ENCODE data around the gene NFKBIA. TPM values are rescaled to one million over a fixed set of nuclear protein-coding genes. Genes with fewer than 3 reads are reported as not detected.
A peak's percentile ranks its signal among the peaks of the same experiment; 100 is the strongest.
"Not testable (repeated sequence)": the region's sequence is repeated elsewhere in the genome, so short reads cannot be mapped to it uniquely, and the experiment has no call there.

NFKBIA gene, protein sequence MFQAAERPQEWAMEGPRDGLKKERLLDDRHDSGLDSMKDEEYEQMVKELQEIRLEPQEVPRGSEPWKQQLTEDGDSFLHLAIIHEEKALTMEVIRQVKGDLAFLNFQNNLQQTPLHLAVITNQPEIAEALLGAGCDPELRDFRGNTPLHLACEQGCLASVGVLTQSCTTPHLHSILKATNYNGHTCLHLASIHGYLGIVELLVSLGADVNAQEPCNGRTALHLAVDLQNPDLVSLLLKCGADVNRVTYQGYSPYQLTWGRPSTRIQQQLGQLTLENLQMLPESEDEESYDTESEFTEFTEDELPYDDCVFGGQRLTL
- total RNA-seq = 10 to 100 TPM; 56.1 to 56.8 TPM

DNA sequence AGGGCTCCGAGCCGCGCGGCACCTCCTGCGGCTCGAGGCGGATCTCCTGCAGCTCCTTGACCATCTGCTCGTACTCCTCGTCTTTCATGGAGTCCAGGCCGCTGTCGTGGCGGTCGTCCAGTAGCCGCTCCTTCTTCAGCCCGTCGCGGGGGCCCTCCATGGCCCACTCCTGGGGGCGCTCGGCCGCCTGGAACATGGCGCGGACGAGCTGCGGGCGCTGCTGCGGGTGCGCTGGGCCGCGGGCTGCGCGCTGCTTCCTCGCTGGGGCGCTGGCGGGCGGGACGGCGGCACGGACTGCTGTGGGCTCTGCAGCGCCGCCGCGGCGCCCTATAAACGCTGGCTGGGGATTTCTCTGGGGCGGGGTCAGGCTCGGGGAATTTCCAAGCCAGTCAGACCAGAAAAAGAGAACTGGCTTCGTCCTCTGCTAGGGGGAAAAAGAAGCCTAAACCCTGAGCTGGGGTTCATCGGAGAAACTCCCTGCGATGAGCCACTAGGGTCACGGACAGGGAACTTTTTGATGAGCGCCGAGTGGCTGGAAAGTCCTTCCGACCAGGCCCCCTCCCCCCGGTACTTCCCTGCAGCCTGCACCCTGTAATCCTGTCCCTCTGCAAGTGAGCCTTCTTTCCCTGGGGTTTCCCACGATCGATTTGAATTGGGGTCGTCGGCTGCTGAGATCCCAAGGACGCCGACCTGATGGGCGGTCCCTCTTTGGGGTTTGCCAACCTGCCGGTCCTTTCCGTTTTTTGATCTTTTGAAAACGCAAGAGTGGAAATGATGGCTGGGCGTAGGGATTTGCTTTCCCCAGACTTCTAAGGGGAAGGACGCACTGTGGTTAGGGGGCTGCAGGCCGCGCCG, at the start of gene NFKBIA:
TSS of gene NFKBIA (minus strand) at position 301 of the 855 bp plus-strand sequence. CDS start at position 196, 105 bp downstream.
- peak within 1 kb of the TSS; percentile 97 for H3K27ac Mint-ChIP-seq
- CTCF ChIA-PET = interaction anchor here (0.9 to 6.6 kb wide), 32 partner anchors 10 to 361 kb away, joined by 3 to 112 read pairs (median 6); partner anchors contain the start of genes PPP2R3C, PRORP and PSMA6
- H3K9me3 Mint-ChIP-seq (ENCODE audit: insufficient read depth) = no peaks in the 10 kb centered on the region
- H3K27me3 Mint-ChIP-seq (ENCODE audit: low read depth) = no peaks in the 10 kb centered on the region
- POLR2A ChIA-PET = interaction anchor here (0.6 to 5.9 kb wide), 60 partner anchors 9 to 808 kb away, joined by 3 to 113 read pairs (median 6); partner anchors contain the start of genes BAZ1A, BRMS1L, FAM177A1 and PPP2R3C
- peak within 1 kb of the TSS; percentile 93 for H3K4me3 Mint-ChIP-seq
- H3K4me1 Mint-ChIP-seq (ENCODE audit: low read depth) = peaks cover 52% of the 10 kb centered on the region
- H3K36me3 Mint-ChIP-seq (ENCODE audit: low read depth) = peaks cover 42% of the 10 kb centered on the region
- ATAC-seq (peak; percentile 72), DNase-seq (peak; percentile 90)

DNA sequence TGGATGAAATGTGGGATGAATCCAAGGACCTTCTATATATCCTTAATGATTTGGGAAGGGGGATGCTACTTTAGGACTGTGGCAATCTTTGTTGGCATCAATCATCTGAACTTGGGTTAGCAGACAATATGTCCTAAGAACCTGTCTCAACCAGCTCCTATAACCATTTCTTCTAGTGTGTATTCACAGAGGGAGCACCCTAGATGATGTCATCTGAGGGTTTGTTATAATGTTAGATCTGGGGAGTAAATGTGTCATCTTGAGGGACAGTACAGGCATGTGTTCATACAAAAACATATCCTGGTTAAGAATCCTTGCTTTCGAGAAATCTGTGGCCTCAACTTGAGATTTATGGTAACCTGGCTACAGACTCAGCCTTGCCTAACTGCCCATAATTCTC, 41.9 kb upstream of the NFKBIA start:
- Mint-ChIP-seq H3K4me3 (no peak overlapping the region), H3K27ac (no peak overlapping the region), H3K4me1 (ENCODE audit: low read depth) (no peaks in the 10 kb centered on the region), H3K36me3 (ENCODE audit: low read depth) (no peaks in the 10 kb centered on the region), H3K27me3 (ENCODE audit: low read depth) (no peaks in the 10 kb centered on the region), H3K9me3 (ENCODE audit: insufficient read depth) (no peaks in the 10 kb centered on the region)
- ATAC-seq = no peak
- ChIA-PET POLR2A (no interaction called here), CTCF (no interaction called here)
- DNase-seq = no peak

DNA sequence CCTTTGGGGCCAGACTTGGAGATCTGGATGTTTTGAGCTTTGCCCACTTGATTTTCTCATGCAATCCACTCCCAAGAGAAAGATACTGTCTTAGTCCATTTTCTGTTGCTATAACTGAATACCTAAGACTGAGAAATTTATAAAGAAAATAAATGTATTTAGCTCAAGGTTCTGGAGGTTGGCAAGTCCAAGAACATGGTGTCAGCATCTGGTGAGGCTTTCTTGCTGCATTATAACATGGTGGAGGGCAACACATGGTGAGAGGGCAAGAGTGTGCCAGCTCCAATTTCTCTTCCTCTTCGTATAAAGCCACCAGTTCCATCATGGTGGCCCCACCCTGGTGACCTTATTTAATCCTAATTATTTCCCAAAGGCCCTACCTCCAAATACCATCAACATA, 39.6 kb upstream of the NFKBIA start:
- Mint-ChIP-seq H3K9me3 (ENCODE audit: insufficient read depth) (no peaks in the 10 kb centered on the region), H3K27ac (no peak overlapping the region), H3K4me3 (no peak overlapping the region), H3K36me3 (ENCODE audit: low read depth) (no peaks in the 10 kb centered on the region), H3K27me3 (ENCODE audit: low read depth) (no peaks in the 10 kb centered on the region), H3K4me1 (ENCODE audit: low read depth) (no peaks in the 10 kb centered on the region)
- DNase-seq (no peak), ATAC-seq (no peak)
- POLR2A ChIA-PET = no interaction called here
- CTCF ChIA-PET = interaction anchor here (1.0 kb wide), 1 partner anchor 22 kb away, joined by 3 read pairs; no protein-coding TSS in a partner anchor

DNA sequence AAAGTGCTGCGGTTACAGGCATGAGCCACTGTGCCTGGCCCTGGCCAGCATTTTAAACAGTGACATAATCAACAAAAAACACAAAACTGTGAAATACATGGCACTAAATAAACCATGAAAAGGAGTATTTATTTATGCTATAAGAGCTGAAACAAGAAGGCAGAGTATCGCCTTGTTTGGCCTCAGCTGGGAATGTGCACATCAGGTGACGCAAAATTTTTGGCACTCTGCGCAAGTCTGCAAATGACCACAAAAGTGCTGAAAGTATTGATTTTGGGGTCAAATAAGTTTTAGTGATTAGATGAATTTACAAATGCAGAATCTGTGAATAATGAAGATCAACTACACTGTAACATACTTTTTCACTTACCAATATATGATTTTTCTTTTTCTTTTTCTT, 36.6 kb upstream of the NFKBIA start:
- Mint-ChIP-seq H3K4me3 (no peak overlapping the region), H3K36me3 (ENCODE audit: low read depth) (no peaks in the 10 kb centered on the region), H3K4me1 (ENCODE audit: low read depth) (no peaks in the 10 kb centered on the region), H3K9me3 (ENCODE audit: insufficient read depth) (no peaks in the 10 kb centered on the region), H3K27me3 (ENCODE audit: low read depth) (no peaks in the 10 kb centered on the region), H3K27ac (no peak overlapping the region)
- ATAC-seq (no peak), DNase-seq (no peak)
- ChIA-PET POLR2A (no interaction called here), CTCF (interaction anchor here (3.7 kb wide), 1 partner anchor 245 kb away, joined by 17 read pairs; no protein-coding TSS in a partner anchor)

DNA sequence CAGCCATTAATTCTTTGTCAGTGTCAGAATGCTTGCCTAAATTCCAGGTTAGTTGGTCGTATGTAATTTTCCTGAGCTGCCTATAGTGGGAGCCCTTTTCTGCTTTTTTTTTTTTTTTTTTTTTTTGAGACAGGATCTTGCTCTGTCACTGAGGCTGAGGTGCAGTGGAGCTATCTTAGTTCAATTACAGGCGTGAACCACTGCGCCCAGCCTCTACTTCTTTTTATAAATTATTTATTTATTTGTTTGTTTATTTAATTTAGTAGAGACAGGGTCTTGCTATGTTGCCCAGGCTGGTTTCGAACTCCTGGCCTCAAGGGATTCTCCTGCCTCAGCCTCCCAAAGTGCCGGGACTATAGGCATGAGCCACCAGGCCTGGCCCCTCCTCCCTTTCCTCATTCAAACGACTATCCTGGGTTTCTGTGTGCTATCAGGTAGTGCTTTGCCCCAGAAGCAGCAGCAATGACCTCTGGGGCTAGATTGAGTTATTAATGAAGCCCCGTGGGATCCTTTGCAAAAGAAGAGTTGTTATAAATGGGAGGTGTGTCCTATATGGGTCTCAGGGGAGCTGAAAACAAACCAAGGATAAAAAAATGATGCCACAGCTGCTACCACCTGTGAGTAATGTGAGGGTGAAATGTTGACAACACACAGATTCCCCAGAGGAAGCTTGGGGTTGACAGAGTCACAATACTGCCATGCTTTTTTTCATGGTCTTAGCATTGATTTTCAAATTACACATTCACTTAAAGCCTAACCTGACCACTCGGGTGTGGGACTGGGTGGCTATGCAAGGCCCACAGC, 34.6 kb upstream of the NFKBIA start:
- no peak overlapping the region for H3K4me3 Mint-ChIP-seq
- peaks cover 5% of the 10 kb centered on the region for H3K4me1 Mint-ChIP-seq (ENCODE audit: low read depth)
- ChIA-PET POLR2A (interaction anchor here (0.7 kb wide), 2 partner anchors 160 to 376 kb away, joined by 3 read pairs; no protein-coding TSS in a partner anchor), CTCF (interaction anchor here (0.7 to 3.7 kb wide), 20 partner anchors 11 to 878 kb away, joined by 3 to 17 read pairs (median 4); no protein-coding TSS in a partner anchor)
- H3K36me3 Mint-ChIP-seq (ENCODE audit: low read depth) = no peaks in the 10 kb centered on the region
- DNase-seq (no peak), ATAC-seq (peak; percentile 57)
- H3K27me3 Mint-ChIP-seq (ENCODE audit: low read depth) = no peaks in the 10 kb centered on the region
- H3K27ac Mint-ChIP-seq = no peak overlapping the region
- H3K9me3 Mint-ChIP-seq (ENCODE audit: insufficient read depth) = no peaks in the 10 kb centered on the region

DNA sequence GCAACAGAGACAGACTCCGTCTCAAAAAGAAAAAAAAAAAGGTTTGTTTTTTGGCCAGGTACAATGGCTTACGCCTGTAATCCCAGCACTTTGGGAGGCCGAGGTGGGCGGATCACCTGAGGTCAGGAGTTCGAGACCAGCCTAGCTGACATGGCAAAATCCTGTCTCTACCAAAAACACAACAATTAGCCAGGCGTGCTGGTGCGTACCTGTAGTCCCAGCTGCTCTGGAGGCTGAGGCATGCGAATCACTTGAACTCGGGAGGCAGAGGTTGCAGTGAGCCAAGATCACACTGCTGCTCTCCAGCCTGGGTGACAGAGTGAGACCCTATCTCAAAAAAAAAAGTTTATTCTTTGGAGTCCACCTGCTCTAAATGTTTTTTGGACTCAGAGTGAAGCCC, 33.9 kb upstream of the NFKBIA start:
- H3K27ac Mint-ChIP-seq; H3K9me3 Mint-ChIP-seq (ENCODE audit: insufficient read depth); H3K36me3 Mint-ChIP-seq (ENCODE audit: low read depth); ATAC-seq; H3K27me3 Mint-ChIP-seq (ENCODE audit: low read depth); DNase-seq; H3K4me3 Mint-ChIP-seq; H3K4me1 Mint-ChIP-seq (ENCODE audit: low read depth): not testable (repeated sequence)
- CTCF ChIA-PET = interaction anchor here (0.7 to 3.7 kb wide), 15 partner anchors 10 to 878 kb away, joined by 3 to 17 read pairs (median 4); no protein-coding TSS in a partner anchor
- POLR2A ChIA-PET = interaction anchor here (0.7 kb wide), 2 partner anchors 160 to 376 kb away, joined by 3 read pairs; no protein-coding TSS in a partner anchor

DNA sequence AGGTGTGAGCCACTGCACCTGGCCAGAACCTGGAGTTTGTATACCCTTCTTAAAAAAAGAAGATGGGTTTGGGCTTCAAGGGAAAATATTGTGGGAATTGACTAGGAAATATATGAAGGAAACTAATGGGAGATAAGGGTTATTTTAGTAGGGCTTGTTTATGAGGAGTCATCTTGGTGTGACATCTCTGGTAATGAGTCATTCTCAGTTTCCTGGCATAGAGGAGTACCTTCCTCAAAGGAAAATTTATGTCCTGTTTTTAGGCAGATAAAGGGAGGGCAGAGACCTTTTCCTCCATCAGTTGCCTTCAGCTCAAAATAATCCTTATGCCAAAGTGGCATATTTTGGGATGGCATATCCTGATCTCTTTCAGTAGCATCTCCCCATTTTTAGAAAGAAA, 30.6 kb upstream of the NFKBIA start:
- no peaks in the 10 kb centered on the region for H3K9me3 Mint-ChIP-seq (ENCODE audit: insufficient read depth)
- CTCF ChIA-PET = no interaction called here
- POLR2A ChIA-PET = no interaction called here
- no peak overlapping the region for H3K27ac Mint-ChIP-seq
- H3K4me1 Mint-ChIP-seq (ENCODE audit: low read depth) = peaks cover 9% of the 10 kb centered on the region
- H3K27me3 Mint-ChIP-seq (ENCODE audit: low read depth) = no peaks in the 10 kb centered on the region
- H3K36me3 Mint-ChIP-seq (ENCODE audit: low read depth) = no peaks in the 10 kb centered on the region
- no peak for ATAC-seq
- no peak for DNase-seq
- H3K4me3 Mint-ChIP-seq = no peak overlapping the region

DNA sequence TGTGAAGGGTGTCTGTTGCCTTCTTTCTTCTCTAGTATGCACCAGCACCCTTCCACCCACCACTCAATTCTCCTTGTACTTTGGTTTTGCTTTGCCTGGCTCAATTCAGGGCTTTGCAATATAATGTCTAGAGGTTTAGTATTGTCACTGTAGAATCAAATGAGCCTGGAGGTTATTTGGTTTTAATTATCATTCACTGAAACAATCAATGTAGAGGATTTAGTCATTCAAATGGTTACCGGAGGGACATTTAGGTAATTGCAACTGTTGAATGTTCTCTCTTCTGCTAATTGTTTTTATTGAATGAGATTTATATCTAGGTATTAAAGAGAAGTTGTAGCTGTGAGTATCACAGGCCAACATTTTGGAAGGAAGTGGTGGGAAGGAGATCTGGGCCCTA, 29.3 kb upstream of the NFKBIA start:
- no peak overlapping the region for H3K27ac Mint-ChIP-seq
- ChIA-PET POLR2A (no interaction called here), CTCF (no interaction called here)
- H3K27me3 Mint-ChIP-seq (ENCODE audit: low read depth) = no peaks in the 10 kb centered on the region
- no peak overlapping the region for H3K4me3 Mint-ChIP-seq
- no peaks in the 10 kb centered on the region for H3K9me3 Mint-ChIP-seq (ENCODE audit: insufficient read depth)
- no peaks in the 10 kb centered on the region for H3K36me3 Mint-ChIP-seq (ENCODE audit: low read depth)
- no peak for ATAC-seq
- H3K4me1 Mint-ChIP-seq (ENCODE audit: low read depth) = peaks cover 13% of the 10 kb centered on the region
- no peak for DNase-seq

DNA sequence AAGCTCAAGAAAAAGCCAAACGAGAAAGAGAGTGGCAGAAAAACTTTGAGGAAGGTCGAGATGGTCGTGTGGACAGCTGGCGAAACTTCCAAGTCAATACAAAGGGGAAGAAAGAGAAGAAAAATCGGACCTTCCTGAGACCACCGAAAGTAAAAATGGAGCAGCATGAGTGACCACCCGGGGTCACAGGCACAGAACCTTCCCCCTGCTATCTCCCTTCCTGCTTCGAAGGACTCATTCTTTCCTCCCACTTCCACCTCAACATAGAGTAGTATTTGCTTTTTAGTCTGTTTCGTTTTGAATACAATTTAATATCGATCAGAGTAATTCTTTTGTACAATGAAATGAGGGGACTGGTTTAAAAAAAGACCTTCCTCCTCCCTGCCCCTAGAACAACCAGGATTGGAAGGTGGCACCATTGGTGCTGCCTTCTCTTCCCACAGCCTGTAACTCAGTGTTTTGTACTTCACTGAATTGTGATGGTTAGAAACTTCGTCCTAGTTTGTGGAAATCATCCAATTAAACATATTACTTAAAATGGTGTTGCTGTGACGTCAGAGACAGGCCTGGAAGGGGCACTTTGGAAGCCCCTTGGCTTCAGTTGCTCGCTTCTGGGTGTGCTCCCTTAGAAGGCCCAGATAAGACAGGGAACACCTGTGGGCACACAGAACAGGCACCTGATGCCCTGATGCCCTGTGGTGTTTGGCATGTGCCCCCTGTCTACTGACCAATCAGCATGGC, 26.1 kb upstream of the NFKBIA start:
- Mint-ChIP-seq H3K27ac (no peak overlapping the region), H3K36me3 (ENCODE audit: low read depth) (no peaks in the 10 kb centered on the region), H3K4me1 (ENCODE audit: low read depth) (peaks cover 13% of the 10 kb centered on the region), H3K27me3 (ENCODE audit: low read depth) (no peaks in the 10 kb centered on the region), H3K9me3 (ENCODE audit: insufficient read depth) (no peaks in the 10 kb centered on the region), H3K4me3 (no peak overlapping the region)
- ChIA-PET POLR2A (interaction anchor here (0.6 to 1.7 kb wide), 2 partner anchors 26 to 170 kb away, joined by 3 to 5 read pairs; partner anchors contain the start of gene NFKBIA), CTCF (interaction anchor here (0.9 to 2.6 kb wide), 5 partner anchors 9 to 385 kb away, joined by 3 to 9 read pairs (median 3); no protein-coding TSS in a partner anchor)
- no peak for DNase-seq
- ATAC-seq = no peak

DNA sequence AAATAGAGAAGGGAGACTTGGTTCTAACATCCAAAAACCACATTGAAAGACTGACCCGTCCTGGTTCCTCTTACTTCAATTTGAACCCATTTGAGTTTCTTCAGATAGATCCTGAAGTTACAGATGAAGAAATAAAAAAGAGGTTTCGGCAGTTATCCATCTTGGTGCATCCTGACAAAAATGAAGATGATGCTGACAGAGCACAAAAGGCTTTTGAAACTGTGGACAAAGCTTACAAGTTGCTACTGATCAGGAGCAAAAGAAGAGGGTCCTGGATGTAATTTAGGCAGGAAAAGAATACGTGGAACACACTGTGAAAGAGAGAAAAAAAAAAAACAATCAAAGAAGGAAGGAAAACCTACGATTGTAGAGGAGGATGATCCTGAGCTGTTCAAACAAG, 25.4 kb upstream of the NFKBIA start:
- no peaks in the 10 kb centered on the region for H3K9me3 Mint-ChIP-seq (ENCODE audit: insufficient read depth)
- DNase-seq = no peak
- H3K36me3 Mint-ChIP-seq (ENCODE audit: low read depth) = no peaks in the 10 kb centered on the region
- H3K4me3 Mint-ChIP-seq = no peak overlapping the region
- ATAC-seq = no peak
- H3K27me3 Mint-ChIP-seq (ENCODE audit: low read depth) = no peaks in the 10 kb centered on the region
- ChIA-PET POLR2A (interaction anchor here (0.6 kb wide), 1 partner anchor 171 kb away, joined by 3 read pairs; no protein-coding TSS in a partner anchor), CTCF (interaction anchor here (1.6 to 2.6 kb wide), 3 partner anchors 13 to 386 kb away, joined by 3 to 9 read pairs (median 5); no protein-coding TSS in a partner anchor)
- peaks cover 8% of the 10 kb centered on the region for H3K4me1 Mint-ChIP-seq (ENCODE audit: low read depth)
- H3K27ac Mint-ChIP-seq = no peak overlapping the region
